PC-9 (cell line): ENCODE data around the gene AKAP12. TPM values are rescaled to one million over a fixed set of nuclear protein-coding genes. Genes with fewer than 3 reads are reported as not detected.
"Not testable (repeated sequence)": the region's sequence is repeated elsewhere in the genome, so short reads cannot be mapped to it uniquely, and the experiment has no call there.

Experiments
- BruUV-seq: library from RNA; stranded (reverse); fragments of 400-500 nt; replicated peaks from 2 replicates; lab custom pipeline; 2021; lab: Mats Ljungman, UMichigan
- CTCF ChIA-PET: fragments of 300-600 bp; sonication (Branson Sonifier 250); formaldehyde crosslinking; loops from one replicate; lab custom pipeline; 2022; ENCODE audit warnings: antibody characterized with exemption; lab: Charles Lee
- POLR2A ChIA-PET: fragments of 300-600 bp; sonication (Branson Sonifier 250); formaldehyde crosslinking; loops from one replicate; lab custom pipeline; 2022; ENCODE audit warnings: antibody characterized with exemption; ENCODE audit not compliant: unreplicated experiment; lab: Charles Lee
- DNase-seq, 2 experiments: peaks; one replicate each; pipeline versions ENCODE4 v3.0.0 to v3.0.0-alpha.2; 2015 to 2022; ENCODE audit warnings: mixed read lengths in 1 of 2
- H2AFZ ChIP-seq: fragments of 200-600 bp; sonication (generic); 2 replicates; pipeline ENCODE4 v1.8.1; 2017; ENCODE audit warnings: antibody characterized with exemption
- H3F3A ChIP-seq: fragments of 200-600 bp; sonication (generic); 2 replicates; pipeline ENCODE4 v1.8.1; 2017; ENCODE audit warnings: antibody characterized with exemption, mild to moderate bottlenecking, low read depth; ENCODE audit not compliant: insufficient read depth
- H3K27ac ChIP-seq: fragments of 200-600 bp; sonication (generic); 2 replicates; pipeline ENCODE4 v1.6.1; 2016; ENCODE audit warnings: mixed run types
- H3K27me3 ChIP-seq: fragments of 200-600 bp; sonication (generic); 2 replicates; pipeline ENCODE4 v1.6.1; 2016; ENCODE audit warnings: low read depth, mixed run types; ENCODE audit not compliant: insufficient read depth
- H3K36me3 ChIP-seq: fragments of 200-600 bp; sonication (generic); 2 replicates; pipeline ENCODE4 v1.6.1; 2016; ENCODE audit warnings: low read depth, mixed run types
- H3K4me1 ChIP-seq: fragments of 200-600 bp; sonication (generic); replicated peaks from 2 replicates; pipeline ENCODE4 v1.6.1; 2016; ENCODE audit warnings: mixed run types; ENCODE audit not compliant: insufficient read depth
- H3K4me2 ChIP-seq: fragments of 200-600 bp; sonication (generic); 2 replicates; pipeline ENCODE4 v1.6.1; 2017; ENCODE audit warnings: mixed run types
- H3K4me3 ChIP-seq: fragments of 200-600 bp; sonication (generic); 2 replicates; pipeline ENCODE4 v1.6.1; 2016; ENCODE audit warnings: mixed run types
- H3K79me2 ChIP-seq: fragments of 200-600 bp; sonication (generic); 2 replicates; pipeline ENCODE4 v1.6.1; 2017; ENCODE audit warnings: low read depth, mixed run types
- H3K9me2 ChIP-seq: fragments of 200-600 bp; sonication (generic); 2 replicates; pipeline ENCODE4 v1.8.1; 2017; ENCODE audit warnings: mild to moderate bottlenecking; ENCODE audit not compliant: insufficient read depth
- H3K9me3 ChIP-seq: fragments of 200-600 bp; sonication (generic); 2 replicates; pipeline ENCODE4 v1.8.1; 2016; ENCODE audit warnings: low read depth; ENCODE audit not compliant: insufficient read depth
- H4K20me1 ChIP-seq: fragments of 200-600 bp; sonication (generic); 2 replicates; pipeline ENCODE4 v1.8.1; 2017; ENCODE audit not compliant: insufficient read depth
- CTCF ChIP-seq: fragments of 200-600 bp; sonication (generic); conservative IDR thresholded peaks from 2 replicates; pipeline ENCODE4 v1.6.1; 2017; ENCODE audit warnings: mixed run types, antibody characterized with exemption, mild to moderate bottlenecking, moderate library complexity
- EZH2 ChIP-seq: fragments of 200-600 bp; sonication (generic); IDR thresholded peaks from 2 replicates; pipeline ENCODE4 v1.8.0; 2017; ENCODE audit warnings: antibody characterized with exemption, low read depth
- intact Hi-C: fragments of 100-400 bp; cut with micrococcal nuclease; formaldehyde crosslinking; loops from one replicate; pipeline ENCODE4 v1.10.0; 2022; ENCODE audit not compliant: unreplicated experiment
- total RNA-seq: library from RNA; stranded (reverse); gene quantifications from 2 replicates; pipeline ENCODE4 v1.2.3, GENCODE V29; 2021

Gene AKAP12
- total RNA-seq, 1 experiment from 2014 or later = 12.6 TPM

GRCh38 chr6:151310852-151311767 is 71.3 kb downstream of the AKAP12 start:
- no peak for DNase-seq
- Histone ChIP-seq H3K9me3 (no peaks in the 10 kb centered on the region), H3K79me2 (no peaks in the 10 kb centered on the region), H3K4me2 (no peak overlapping the region), H4K20me1 (no peaks in the 10 kb centered on the region), H3K27me3 (no peaks in the 10 kb centered on the region), H3K4me1 (peaks cover 10% of the 10 kb centered on the region; the same call in 1 of the 2 replicates), H3K4me3 (no peak overlapping the region), H3K36me3 (no peaks in the 10 kb centered on the region), H3K27ac (no peak overlapping the region), H3K9me2 (no peaks in the 10 kb centered on the region), H3F3A (peaks cover 6% of the 10 kb centered on the region; the same call in 1 of the 2 replicates), H2AFZ (no peak overlapping the region)
- intact Hi-C loops = no loop called here
- TF ChIP-seq CTCF (no peak), EZH2 (no peak)
- ChIA-PET POLR2A (no interaction called here), CTCF (no interaction called here)
- BruUV-seq = no TSS peak

GRCh38 chr6:151313066-151313491 is 73.3 kb downstream of the AKAP12 start:
- Histone ChIP-seq H3K4me3 (no peak overlapping the region), H3K9me2 (no peaks in the 10 kb centered on the region), H4K20me1 (no peaks in the 10 kb centered on the region), H2AFZ (no peak overlapping the region), H3K27me3 (no peaks in the 10 kb centered on the region), H3K4me1 (peaks cover 23% of the 10 kb centered on the region), H3K4me2 (no peak overlapping the region), H3K27ac (no peak overlapping the region), H3K36me3 (no peaks in the 10 kb centered on the region), H3F3A (peaks cover 21% of the 10 kb centered on the region), H3K79me2 (no peaks in the 10 kb centered on the region), H3K9me3 (no peaks in the 10 kb centered on the region)
- intact Hi-C loops = no loop called here
- TF ChIP-seq EZH2 = no peak
- TF ChIP-seq CTCF = no peak
- no TSS peak for BruUV-seq
- no peak for DNase-seq
- POLR2A ChIA-PET = no interaction called here
- CTCF ChIA-PET = no interaction called here

GRCh38 chr6:151315661-151316060 is 75.9 kb downstream of the AKAP12 start:
- H4K20me1 ChIP-seq, BruUV-seq, H2AFZ ChIP-seq, H3K4me2 ChIP-seq, H3K27me3 ChIP-seq, POLR2A ChIA-PET, intact Hi-C loops, H3K9me2 ChIP-seq, H3K79me2 ChIP-seq, CTCF ChIA-PET, H3K4me3 ChIP-seq, H3K27ac ChIP-seq, DNase-seq, H3K36me3 ChIP-seq, H3K9me3 ChIP-seq: not testable (repeated sequence)
- peaks cover 24% of the 10 kb centered on the region for H3K4me1 ChIP-seq
- H3F3A ChIP-seq = peaks cover 25% of the 10 kb centered on the region
